Esophagus muscularis mucosa (tissue), 4 donors: ENCODE data around the gene COL16A1. TPM values are rescaled to one million over a fixed set of nuclear protein-coding genes. Genes with fewer than 3 reads are reported as not detected.

Experiments used
- DNase-seq: peaks from one replicate; pipeline ENCODE4 v3.0.0-alpha.2; 2017; ENCODE audit errors: extremely low spot score
- H3K27ac ChIP-seq, 4 donors: fragments of 200-600 bp; sonication (generic); replicated peaks in 1 of 4; 1 replicate in 3 of 4; 2 replicates in 1 of 4; pipeline ENCODE4 v1.5.1; 2016 to 2019; ENCODE audit warnings: mild to moderate bottlenecking in 1 of 4
- H3K27me3 ChIP-seq, 4 donors: fragments of 200-600 bp; sonication (generic); one replicate each; pipeline versions ENCODE4 v1.5.1 to v1.6.0; 2016 to 2019
- H3K36me3 ChIP-seq, 4 donors: fragments of 200-600 bp; sonication (generic); one replicate each; pipeline ENCODE4 v1.5.1; 2016 to 2019
- H3K4me1 ChIP-seq, 4 donors: fragments of 200-600 bp; sonication (generic); one replicate each; pipeline ENCODE4 v1.5.1; 2016 to 2019
- H3K4me3 ChIP-seq, 4 donors: fragments of 200-600 bp; sonication (generic); 1 replicate in 2 of 4; 2 replicates in 2 of 4; pipeline ENCODE4 v1.5.1; 2016 to 2019; ENCODE audit warnings: mild to moderate bottlenecking in 4 of 4, moderate library complexity in 1 of 4
- H3K9me3 ChIP-seq, 4 donors: fragments of 200-600 bp; sonication (generic); 1 replicate in 3 of 4; 2 replicates in 1 of 4; pipeline ENCODE4 v1.5.1; 2016 to 2019
- CTCF ChIP-seq, 3 experiments: fragments of 200-600 bp in 2 of 3; fragments of 450-650 bp in 1 of 3; sonication (generic) in 2 of 3; IDR thresholded peaks; one replicate each; pipeline ENCODE4 v1.5.1; 2017 to 2019; ENCODE audit warnings: antibody characterized with exemption in 3 of 3, mild to moderate bottlenecking in 2 of 3, moderate library complexity in 1 of 3
- EP300 ChIP-seq: sonication (generic); formaldehyde crosslinking; IDR thresholded peaks from one replicate; pipeline ENCODE4 v1.6.1; 2017; ENCODE audit warnings: antibody characterized with exemption
- POLR2A ChIP-seq: fragments of 450-650 bp; IDR thresholded peaks from one replicate; pipeline ENCODE4 v1.6.1; 2017; ENCODE audit warnings: antibody characterized with exemption, moderate library complexity, mild to moderate bottlenecking, low read depth
- POLR2AphosphoS5 ChIP-seq, 2 donors: sonication (generic); formaldehyde crosslinking; IDR thresholded peaks; one replicate each; pipeline ENCODE4 v1.6.1; 2017; ENCODE audit warnings: antibody characterized with exemption in 2 of 2
- WGBS: methylation state at CpG from one replicate; pipeline ENCODE4 v1.1.5; 2018; 5-methylcytosine and 5-hydroxymethylcytosine counted together
- intact Hi-C: fragments of 100-400 bp; cut with DNase I; formaldehyde crosslinking; loops from one replicate; pipeline ENCODE4 v1.15.1; 2023
- total RNA-seq, 4 donors: library from RNA; depleted of rRNA; stranded (reverse); fragments of >200 nt; gene quantifications; one replicate each; pipeline versions ENCODE4 v1.1.0 to v1.2.1, GENCODE V29; 2016

Gene COL16A1
- total RNA-seq, 4 donors from 2014 or later: 35.1 to 62.7 (median 47.6) TPM

GRCh38 chr1:31673433-31673832, 30.4 kb downstream of the COL16A1 start:
- no peaks in the 10 kb centered on the region for H3K27me3 ChIP-seq
- intact Hi-C loops: no loop called here
- no peaks in the 10 kb centered on the region for H3K9me3 ChIP-seq
- peak overlapping the region; percentile 48 to 78 (median 60) for H3K27ac ChIP-seq
- TF ChIP-seq CTCF (IDR thresholded peaks at IDR 0.05): no peak
- no peak for TF ChIP-seq EP300
- TF ChIP-seq POLR2AphosphoS5 (IDR thresholded peaks at IDR 0.05): no peak
- TF ChIP-seq POLR2A: no peak
- 78% methylated on average over 6 of the region's 9 CpGs for WGBS
- DNase-seq: no peak
- peaks cover 0 to 16% (median 0%) of the 10 kb centered on the region in 4 donors for H3K36me3 ChIP-seq
- no peak overlapping the region for H3K4me3 ChIP-seq
- peaks cover 57 to 76% (median 68%) of the 10 kb centered on the region in 4 donors for H3K4me1 ChIP-seq

- Histone ChIP-seq H3K9me3 (no peaks in the 10 kb centered on the region), H3K27me3 (no peaks in the 10 kb centered on the region), H3K4me1 (peaks cover 57 to 79% (median 73%) of the 10 kb centered on the region in 4 donors), H3K4me3 (no peak overlapping the region), H3K36me3 (peaks cover 0 to 12% (median 0%) of the 10 kb centered on the region in 4 donors), H3K27ac (peak overlapping the region; percentile 48 to 78 (median 60))
- no peak for TF ChIP-seq EP300
- TF ChIP-seq POLR2AphosphoS5 (IDR thresholded peaks at IDR 0.05): no peak
- no peak for TF ChIP-seq POLR2A
- TF ChIP-seq CTCF (IDR thresholded peaks at IDR 0.05): no peak
- WGBS: 73% methylated on average over 9 of the region's 13 CpGs
- intact Hi-C loops: no loop called here
- no peak for DNase-seq
Measured at GRCh38 chr1:31672986-31673385, 30.8 kb downstream of the COL16A1 start.

- no peak for DNase-seq
- TF ChIP-seq CTCF (IDR thresholded peaks at IDR 0.05) (no peak), POLR2AphosphoS5 (IDR thresholded peaks at IDR 0.05) (no peak), POLR2A (no peak), EP300 (no peak)
- Histone ChIP-seq H3K27ac (peak overlapping the region; percentile 0 to 78 (median 74)), H3K27me3 (no peaks in the 10 kb centered on the region), H3K4me1 (peaks cover 61 to 92% (median 86%) of the 10 kb centered on the region in 4 donors), H3K4me3 (no peak overlapping the region), H3K9me3 (no peaks in the 10 kb centered on the region), H3K36me3 (peaks cover 0 to 7% (median 0%) of the 10 kb centered on the region in 4 donors)
- 67% methylated on average over 8 of the region's 8 CpGs for WGBS
- intact Hi-C loops: no loop called here
Measured at GRCh38 chr1:31671561-31672201, 32.1 kb downstream of the COL16A1 start.

- Histone ChIP-seq H3K9me3 (no peaks in the 10 kb centered on the region), H3K4me3 (no peak overlapping the region), H3K36me3 (peaks cover 0 to 3% (median 0%) of the 10 kb centered on the region in 4 donors), H3K27me3 (no peaks in the 10 kb centered on the region), H3K4me1 (peaks cover 66 to 98% (median 91%) of the 10 kb centered on the region in 4 donors), H3K27ac (peak overlapping the region; percentile 0 to 78 (median 74))
- WGBS: 94% methylated on average over 8 of the region's 11 CpGs
- TF ChIP-seq POLR2A: no peak
- TF ChIP-seq EP300: no peak
- TF ChIP-seq POLR2AphosphoS5 (IDR thresholded peaks at IDR 0.05): no peak
- TF ChIP-seq CTCF (IDR thresholded peaks at IDR 0.05): no peak
- intact Hi-C loops: no loop called here
- no peak for DNase-seq
Measured at GRCh38 chr1:31671147-31671546, 32.7 kb downstream of the COL16A1 start.
